Esophagus (tissue), 2 donors: ENCODE results near the gene ZNF273. TPM values are rescaled to one million over a fixed set of nuclear protein-coding genes. Genes with fewer than 3 reads are reported as not detected.
A peak's percentile ranks its signal among the peaks of the same experiment; 100 is the strongest.
"Not testable (repeated sequence)": the region's sequence is repeated elsewhere in the genome, so short reads cannot be mapped to it uniquely, and the experiment has no call there.

Experiments used
- H3K27ac ChIP-seq, 2 donors: one replicate each; pipeline ENCODE4 v1.5.1; 2013; ENCODE audit warnings: low read depth in 2 of 2, mild to moderate bottlenecking in 2 of 2, inconsistent platforms in 1 of 2, low read length in 1 of 2, moderate library complexity in 1 of 2
- H3K27me3 ChIP-seq, 2 donors: one replicate each; pipeline ENCODE4 v1.6.1; 2013; ENCODE audit warnings: low read length in 2 of 2, control low read depth in 1 of 2, mild to moderate bottlenecking in 1 of 2; ENCODE audit not compliant: insufficient read depth in 2 of 2, control insufficient read depth in 1 of 2
- H3K36me3 ChIP-seq, 2 donors: one replicate each; pipeline ENCODE4 v1.6.1; 2013; ENCODE audit warnings: low read length in 1 of 2; ENCODE audit not compliant: control insufficient read depth in 2 of 2, insufficient read depth in 2 of 2
- H3K4me1 ChIP-seq, 2 donors: one replicate each; pipeline ENCODE4 v1.6.1; 2013; ENCODE audit warnings: low read length in 1 of 2; ENCODE audit not compliant: control insufficient read depth in 2 of 2, insufficient read depth in 2 of 2
- H3K4me3 ChIP-seq, 2 donors: one replicate each; pipeline ENCODE4 v1.5.1; 2013; ENCODE audit warnings: low read length in 2 of 2, mild to moderate bottlenecking in 2 of 2, low read depth in 1 of 2, moderate library complexity in 1 of 2
- H3K9me3 ChIP-seq, 2 donors: one replicate each; pipeline ENCODE4 v1.6.1; 2013; ENCODE audit warnings: mild to moderate bottlenecking in 2 of 2, low read depth in 1 of 2, low read length in 1 of 2, moderate library complexity in 1 of 2; ENCODE audit not compliant: control insufficient read depth in 2 of 2, insufficient read depth in 1 of 2
- WGBS, 2 donors: extraction: QIAGEN DNeasy Blood & Tissue Kit; methylation state at CpG; one replicate each; pipeline ENCODE4 v1.1.7; 2013; 5-methylcytosine and 5-hydroxymethylcytosine counted together
- polyA plus RNA-seq, 2 donors: library from polyadenylated mRNA; stranded (reverse); fragments of 200-250 nt; gene quantifications; one replicate each; pipeline ENCODE4 v1.2.3, GENCODE V29; 2013
- donor health status: healthy with polysubstance abuse.
- donor health status: Bipolar disorder and iron deficiency.

ZNF273 gene
- polyA plus RNA-seq, 2 donors: 5.8 to 24.5 TPM

GRCh38 chr7:64934478-64934877 is 31.4 kb downstream of the ZNF273 start:
- Histone ChIP-seq H3K36me3 (no peaks in the 10 kb centered on the region), H3K27me3 (no peaks in the 10 kb centered on the region), H3K9me3 (no peaks in the 10 kb centered on the region), H3K4me3 (no peak overlapping the region), H3K4me1 (no peaks in the 10 kb centered on the region), H3K27ac (no peak overlapping the region)
- 94 to 95% methylated on average over 1 of the region's 1 CpG for WGBS, 2 donors

- H3K4me3 ChIP-seq: no peak overlapping the region
- peaks cover 2 to 4% of the 10 kb centered on the region in 2 donors for H3K4me1 ChIP-seq
- no peaks in the 10 kb centered on the region for H3K9me3 ChIP-seq
- H3K36me3 ChIP-seq: no peaks in the 10 kb centered on the region
- H3K27me3 ChIP-seq: no peaks in the 10 kb centered on the region
- H3K27ac ChIP-seq: no peak overlapping the region
- 86 to 90% methylated on average over 1 of the region's 1 CpG for WGBS, 2 donors
Observed at GRCh38 chr7:64938540-64938939, 35.5 kb downstream of the ZNF273 start.

- H3K9me3 ChIP-seq, H3K4me3 ChIP-seq, H3K36me3 ChIP-seq, H3K27me3 ChIP-seq, H3K4me1 ChIP-seq, H3K27ac ChIP-seq: not testable (repeated sequence)
- 95 to 97% methylated on average over 6 of the region's 6 CpGs for WGBS, 2 donors
Observed at GRCh38 chr7:64940021-64940420, 36.9 kb downstream of the ZNF273 start.

- not testable (repeated sequence) for H3K4me3 ChIP-seq, H3K36me3 ChIP-seq, H3K9me3 ChIP-seq, H3K27me3 ChIP-seq
- peaks cover 7 to 11% of the 10 kb centered on the region in 2 donors for H3K4me1 ChIP-seq
- H3K27ac ChIP-seq: peak overlapping the region; percentile 30 to 56
- WGBS, 2 donors: 80% methylated on average over 5 of the region's 5 CpGs
Observed at GRCh38 chr7:64944667-64945502, 41.8 kb downstream of the ZNF273 start.

- no peaks in the 10 kb centered on the region for H3K27me3 ChIP-seq
- H3K27ac ChIP-seq: peak overlapping the region; percentile 30 to 62
- no peaks in the 10 kb centered on the region for H3K9me3 ChIP-seq
- WGBS, 2 donors: 33 to 40% methylated on average over 2 of the region's 2 CpGs
- H3K4me1 ChIP-seq: peaks cover 7 to 11% of the 10 kb centered on the region in 2 donors
- no peak overlapping the region for H3K4me3 ChIP-seq
- H3K36me3 ChIP-seq: no peaks in the 10 kb centered on the region
Observed at GRCh38 chr7:64945503-64946175, 42.6 kb downstream of the ZNF273 start.

DNA sequence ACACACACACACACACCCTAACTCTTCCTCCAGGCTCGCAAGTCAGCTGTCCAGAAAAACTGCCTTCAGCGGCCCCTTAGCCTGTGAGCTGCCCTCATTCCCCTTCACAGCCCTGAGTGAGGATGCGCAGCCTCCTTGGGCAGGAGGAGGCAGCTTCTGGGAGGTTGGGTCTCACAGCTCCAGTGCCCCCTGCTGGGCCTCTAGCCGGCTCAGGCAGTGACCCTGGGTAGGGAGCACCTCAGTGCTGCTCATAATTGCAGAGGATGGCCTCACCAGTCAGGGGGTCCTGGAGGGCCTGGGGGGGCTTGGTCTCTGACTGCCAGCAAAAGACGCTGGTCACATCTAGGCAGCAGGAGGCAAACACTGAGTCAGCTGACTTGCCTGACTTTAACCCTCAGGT is 43.7 kb downstream of the ZNF273 start:
- 38 to 44% methylated on average over 5 of the region's 5 CpGs for WGBS, 2 donors
- no peak overlapping the region for H3K4me3 ChIP-seq
- peaks cover 7 to 11% of the 10 kb centered on the region in 2 donors for H3K4me1 ChIP-seq
- no peak overlapping the region for H3K27ac ChIP-seq
- no peaks in the 10 kb centered on the region for H3K9me3 ChIP-seq
- no peaks in the 10 kb centered on the region for H3K27me3 ChIP-seq
- no peaks in the 10 kb centered on the region for H3K36me3 ChIP-seq

GRCh38 chr7:64947252-64948000 is 44.4 kb downstream of the ZNF273 start:
- Histone ChIP-seq H3K4me3 (peak overlapping the region; percentile 34 to 37), H3K4me1 (peaks cover 6 to 11% of the 10 kb centered on the region in 2 donors), H3K9me3 (no peaks in the 10 kb centered on the region), H3K27me3 (no peaks in the 10 kb centered on the region), H3K27ac (no peak overlapping the region), H3K36me3 (no peaks in the 10 kb centered on the region)
- WGBS, 2 donors: 3 to 4% methylated on average over 58 to 59 of the region's 59 CpGs

GRCh38 chr7:64948774-64949173 is 45.7 kb downstream of the ZNF273 start:
- H3K27me3 ChIP-seq, H3K4me1 ChIP-seq, H3K36me3 ChIP-seq, H3K4me3 ChIP-seq, H3K9me3 ChIP-seq, H3K27ac ChIP-seq: not testable (repeated sequence)
- WGBS, 2 donors: 95 to 96% methylated on average over 1 of the region's 1 CpG

- not testable (repeated sequence) for H3K4me1 ChIP-seq, H3K4me3 ChIP-seq, H3K27ac ChIP-seq, H3K9me3 ChIP-seq, H3K27me3 ChIP-seq, H3K36me3 ChIP-seq
- 37 to 49% methylated on average over 9 of the region's 9 CpGs for WGBS, 2 donors
Observed at GRCh38 chr7:64950673-64951072, 47.6 kb downstream of the ZNF273 start.
